Mesangial cell (primary cell): ENCODE data around the gene FAM241B. TPM values are rescaled to one million over a fixed set of nuclear protein-coding genes. Genes with fewer than 3 reads are reported as not detected.

Experiments
- total RNA-seq: library from RNA; depleted of rRNA; stranded (reverse); fragments of >200 nt; gene quantifications from 2 replicates; pipeline ENCODE4 v1.2.3, GENCODE V29; 2015

The FAM241B gene, protein sequence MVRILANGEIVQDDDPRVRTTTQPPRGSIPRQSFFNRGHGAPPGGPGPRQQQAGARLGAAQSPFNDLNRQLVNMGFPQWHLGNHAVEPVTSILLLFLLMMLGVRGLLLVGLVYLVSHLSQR
- total RNA-seq = 3.9 and 6.1 TPM in 2 replicates

DNA sequence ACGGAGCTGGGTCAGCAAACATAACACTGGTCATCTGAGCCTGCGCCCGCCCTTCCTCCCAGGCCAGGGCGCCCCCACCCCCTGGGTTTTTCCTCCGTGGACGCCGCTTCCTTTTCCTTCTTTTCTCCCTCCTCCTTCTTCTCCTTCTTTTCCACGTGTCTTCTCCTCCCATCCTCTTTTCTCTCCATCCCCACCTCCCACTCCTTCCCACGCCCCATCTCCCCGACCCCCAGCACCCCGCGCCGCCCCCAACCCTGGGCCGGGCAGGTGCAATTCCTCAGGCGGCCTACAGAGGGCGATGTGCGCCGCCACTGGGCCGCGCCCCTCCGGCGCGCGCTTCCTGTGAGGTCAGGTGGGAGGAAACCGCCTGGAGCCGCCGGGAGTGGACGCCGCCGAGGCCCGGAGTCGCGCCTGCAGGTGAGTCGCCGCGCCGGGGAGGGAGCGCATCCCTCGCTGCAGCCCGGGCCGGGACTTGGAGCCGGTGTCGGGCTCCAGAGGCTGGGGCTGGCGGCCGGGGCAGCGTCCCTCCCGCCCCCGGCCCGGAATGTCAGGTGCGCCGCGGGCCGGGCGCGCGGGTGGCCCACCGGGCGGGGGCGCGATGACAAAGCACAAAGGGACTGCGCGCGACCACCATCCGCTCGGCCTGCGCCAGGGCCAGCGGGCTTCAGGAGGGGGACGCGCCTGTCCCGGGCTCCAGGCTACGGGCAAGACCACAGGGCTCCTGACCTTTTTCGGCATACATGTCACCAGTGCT lies at the start of gene FAM241B:
TSS of gene FAM241B (plus strand) at position 351 of the 754 bp plus-strand sequence. CDS start 1,497 bp downstream, outside the sequence.

Other genes with a start within 250 kb of the FAM241B start
- 0.16 TPM in 1 of 2 replicates, not detected in the other for gene TACR2, start 213.3 kb upstream of the FAM241B start, total RNA-seq
- gene TSPAN15, start 178.8 kb upstream of the FAM241B start, total RNA-seq = 2.6 and 9.5 TPM in 2 replicates
- gene NEUROG3, start 56.8 kb upstream of the FAM241B start, total RNA-seq = not detected in 2 replicates
- gene COL13A1, start 171.7 kb downstream of the FAM241B start, total RNA-seq = 2.3 and 7.3 TPM in 2 replicates